ENCODE measurements around the gene EDN3.

Gene EDN3

GRCh38 chr20:59371431-59371830 is 71.0 kb downstream of the EDN3 start:
- no peak for DNase-seq

- peak; percentile 89 for DNase-seq
These were observed 73.8 kb downstream of the EDN3 start for GRCh38 chr20:59374261-59374660.

GRCh38 chr20:59375541-59375940 is 75.1 kb downstream of the EDN3 start:
- peak; percentile 77 for DNase-seq
